Right renal cortex interstitium (tissue), 3 donors: ENCODE results near the gene FBXO2. TPM values are rescaled to one million over a fixed set of nuclear protein-coding genes. Genes with fewer than 3 reads are reported as not detected.

ENCODE experiments used
- DNase-seq, 3 donors: peaks; one replicate each; pipeline ENCODE4 v3.0.0-alpha.2; 2013; ENCODE audit warnings: low read depth in 3 of 3, low spot score in 2 of 3
- polyA plus RNA-seq, 3 donors: library from polyadenylated mRNA; unstranded; fragments of 120-200 nt; gene quantifications; one replicate each; pipeline ENCODE4 v1.2.1, GENCODE V29; 2013; ENCODE audit not compliant: insufficient read length in 3 of 3

The FBXO2 gene
- polyA plus RNA-seq, 3 donors, result 1.0 to 1.2 (median 1.1) TPM

DNA sequence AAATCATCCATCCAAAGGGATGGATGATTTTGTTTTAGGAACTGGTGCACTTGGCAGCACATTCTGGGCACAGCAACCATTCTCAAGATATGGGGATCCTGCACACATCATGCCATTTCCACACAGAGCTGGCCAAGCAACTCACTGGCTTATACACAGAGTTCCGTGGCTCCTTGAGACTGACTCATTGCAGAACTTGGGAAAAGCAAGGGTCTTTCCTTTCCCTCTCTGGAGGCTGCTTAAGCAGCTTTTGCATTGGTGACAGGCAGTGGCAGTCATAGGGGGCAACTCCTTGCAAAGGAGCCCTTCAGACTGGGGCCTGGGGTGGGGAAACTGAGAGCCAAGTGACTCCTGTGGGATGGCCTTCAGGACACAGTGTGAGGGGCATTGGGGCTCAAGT is 28.6 kb upstream of the FBXO2 start:
- DNase-seq, result no peak

DNA sequence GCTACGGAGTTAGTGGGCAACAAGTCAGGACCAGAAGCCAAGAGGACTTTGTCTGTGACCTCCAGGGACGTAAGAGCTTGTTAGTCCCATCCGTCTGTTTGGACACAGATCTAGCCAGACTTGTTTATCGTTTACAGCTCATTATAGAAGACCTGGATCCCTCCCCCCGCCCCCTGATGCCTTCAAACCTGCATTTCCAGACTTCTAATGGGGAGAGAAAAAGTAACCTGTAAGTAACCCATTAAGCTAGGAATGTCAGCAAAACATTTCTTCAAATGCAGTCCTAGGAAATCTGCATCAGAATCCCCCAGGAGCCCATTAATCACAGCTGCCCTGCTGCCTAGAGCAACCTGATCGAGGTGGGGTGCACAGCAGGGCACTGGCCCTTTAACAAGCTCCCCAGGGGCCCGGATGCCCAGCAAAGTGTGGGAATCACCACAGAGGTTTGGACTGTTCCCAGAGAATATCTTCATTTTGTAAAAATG is 28.1 kb upstream of the FBXO2 start:
- no peak for DNase-seq

DNA sequence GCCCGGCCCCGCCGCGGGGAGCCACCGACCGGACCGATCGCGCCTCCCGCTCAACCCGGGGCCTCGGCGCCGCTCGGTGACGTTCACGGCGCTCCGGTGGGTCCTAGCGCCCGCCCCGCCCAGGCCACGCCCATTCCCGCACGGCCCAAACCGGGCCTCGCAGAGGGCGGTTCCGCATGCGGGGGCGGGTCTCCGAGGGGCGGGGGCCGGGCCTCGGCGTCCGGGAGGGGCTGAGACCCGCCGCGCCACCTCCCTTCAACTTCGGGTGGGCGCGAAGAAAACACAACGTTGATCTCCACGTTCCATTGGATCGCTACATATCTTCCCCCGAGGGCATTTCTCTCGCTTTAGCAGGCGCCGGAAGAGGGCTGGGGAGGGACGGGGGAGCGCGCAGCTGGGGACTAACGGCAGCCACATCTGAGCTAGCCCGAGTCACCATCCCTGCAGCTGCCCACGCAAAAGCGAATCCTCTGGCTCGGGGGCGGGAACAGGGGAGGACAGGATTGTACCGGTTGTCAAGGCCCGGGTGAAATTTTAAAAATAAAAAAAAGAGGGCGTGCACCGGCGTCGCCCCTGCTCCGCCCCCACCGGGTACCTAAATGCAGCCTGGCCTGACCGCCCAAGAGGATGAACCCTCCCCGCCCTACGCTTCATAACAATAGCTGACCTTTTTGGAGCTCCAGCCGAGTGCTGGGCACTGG is 27.0 kb upstream of the FBXO2 start, which contains the start of gene MAD2L2:
TSS of gene MAD2L2 (minus strand) at position 78 of the 701 bp plus-strand sequence. CDS start 547 bp downstream, outside the sequence.
- DNase-seq, result no peak

DNA sequence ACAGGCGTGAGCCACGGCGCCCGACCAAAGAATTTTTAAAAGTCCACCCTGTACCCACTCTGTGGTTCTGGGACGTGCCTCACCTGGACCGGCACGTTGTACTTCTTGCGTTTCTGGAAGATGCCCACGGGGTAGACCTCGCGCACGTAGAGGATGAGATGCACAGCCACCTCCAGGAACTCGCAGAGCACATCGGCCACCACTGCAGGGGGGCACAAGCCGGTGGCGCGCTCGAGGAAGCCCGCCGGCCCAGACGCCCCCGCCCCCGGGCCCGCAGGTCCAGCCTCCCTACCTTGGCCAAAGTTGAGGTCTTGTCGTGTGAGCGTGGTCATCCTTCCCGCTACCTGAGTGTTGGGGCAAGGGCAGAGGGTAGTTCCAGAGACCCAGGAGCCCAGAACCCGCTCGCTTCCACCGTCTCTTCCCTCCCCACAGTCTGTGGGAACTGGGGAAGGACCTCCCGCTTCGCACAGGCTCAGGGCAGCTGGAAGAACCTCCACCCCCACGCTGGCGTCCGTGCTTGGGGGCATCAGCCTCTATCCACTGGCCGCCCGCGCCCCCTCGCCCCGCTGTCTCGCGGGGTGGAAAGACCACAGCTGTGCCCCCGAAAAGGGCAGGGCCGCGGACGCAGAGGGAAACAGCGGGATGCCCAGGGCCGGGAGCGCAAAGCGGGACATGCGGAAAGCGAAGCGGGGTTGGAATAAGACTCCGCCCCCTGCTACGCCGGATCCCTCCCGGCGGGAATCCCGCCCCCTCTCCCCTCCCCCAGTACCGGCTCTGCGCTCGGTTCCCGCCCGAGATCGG is 26.2 kb upstream of the FBXO2 start:
- no peak for DNase-seq

DNA sequence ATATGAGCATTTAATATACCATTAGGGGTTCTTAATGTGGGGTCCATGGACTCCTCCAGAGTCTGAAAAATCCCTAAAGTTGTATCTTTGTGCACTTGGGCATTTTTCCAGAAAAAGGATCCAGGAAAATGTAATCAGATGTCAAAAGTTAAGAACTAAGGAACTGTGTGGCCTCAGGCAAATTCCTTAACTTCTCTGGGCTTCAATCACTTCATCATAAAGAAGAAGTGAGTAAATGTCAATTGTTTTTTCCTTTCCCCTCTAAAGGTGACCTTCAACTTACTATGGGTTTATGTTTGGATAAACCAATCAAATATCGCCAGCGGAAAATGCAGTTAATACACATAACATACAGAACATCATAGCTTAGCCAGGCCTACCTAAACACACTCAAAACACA is 24.2 kb upstream of the FBXO2 start:
- no peak for DNase-seq

DNA sequence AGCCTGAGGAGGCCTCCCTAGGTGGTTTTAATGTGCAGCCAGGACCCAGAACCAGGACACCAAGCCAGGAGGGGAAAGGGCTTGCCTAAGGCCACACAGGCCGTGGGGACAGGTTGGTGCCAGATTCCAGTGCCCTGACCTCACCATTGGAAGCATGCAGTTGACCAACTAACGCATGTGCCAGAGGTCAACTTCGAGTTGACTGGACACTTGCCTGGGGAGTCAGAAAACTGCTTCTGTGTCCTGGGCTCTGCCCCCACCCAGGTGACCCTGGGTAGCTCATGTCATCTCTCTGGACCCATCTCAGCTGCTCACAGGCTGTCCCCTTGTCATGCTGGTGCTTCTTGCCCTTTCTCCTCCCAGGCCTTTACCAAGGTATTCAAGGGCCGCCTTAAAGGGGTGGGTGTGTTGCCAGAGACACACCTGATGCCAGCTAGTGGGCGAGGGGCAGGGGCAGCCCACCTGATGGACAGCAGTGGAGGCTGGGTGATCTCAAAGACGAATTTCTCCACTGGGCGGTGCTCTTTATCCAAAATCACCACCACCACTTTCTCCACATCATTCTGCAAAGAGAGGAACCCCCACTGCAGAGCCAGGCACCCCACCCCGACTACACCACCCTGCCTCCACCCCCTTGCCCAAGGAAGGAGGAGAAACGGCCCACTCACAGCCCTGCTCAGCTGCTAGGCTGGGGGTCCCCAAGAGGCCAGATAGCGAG is 22.3 kb upstream of the FBXO2 start:
- DNase-seq, result no peak

DNA sequence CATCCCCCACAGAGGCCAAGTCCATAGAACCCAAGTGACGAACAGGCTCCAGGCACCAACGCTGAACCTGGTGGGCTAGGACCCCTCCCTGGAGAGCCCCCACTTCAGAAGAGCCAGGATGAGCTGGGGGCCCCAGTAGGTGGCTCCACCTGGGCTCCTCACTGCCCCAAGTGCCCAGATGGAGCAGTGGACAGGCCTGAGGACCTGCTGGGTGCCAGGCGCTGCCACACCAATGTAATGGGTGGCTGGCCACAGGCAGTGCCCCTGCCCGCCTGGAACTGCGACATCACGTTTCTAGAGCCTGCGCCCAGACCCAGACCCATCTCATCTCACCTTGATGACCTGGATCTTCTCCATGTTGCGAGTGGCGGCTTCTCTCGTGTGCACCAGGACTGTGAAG is 21.1 kb upstream of the FBXO2 start:
- no peak for DNase-seq

DNA sequence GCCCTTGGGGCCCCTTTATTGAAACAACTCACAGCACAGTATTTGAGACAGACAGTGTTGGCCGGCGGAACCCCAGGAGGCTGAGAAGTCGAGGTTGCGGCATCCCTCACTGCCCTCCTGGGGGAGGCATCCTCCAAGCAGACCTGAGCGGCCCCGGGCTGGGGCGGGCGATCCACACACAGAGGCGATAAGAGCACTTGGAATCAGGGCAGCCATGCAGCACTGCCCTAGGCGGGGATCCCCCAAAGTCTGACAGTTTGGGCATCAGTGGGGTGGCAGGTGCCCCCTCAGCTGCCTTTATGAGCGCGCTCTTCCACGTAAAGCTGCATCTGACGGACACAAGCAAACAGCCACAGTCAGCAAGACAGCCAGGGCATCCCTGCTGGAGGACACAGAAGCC is 20.3 kb upstream of the FBXO2 start:
- DNase-seq, result no peak

DNA sequence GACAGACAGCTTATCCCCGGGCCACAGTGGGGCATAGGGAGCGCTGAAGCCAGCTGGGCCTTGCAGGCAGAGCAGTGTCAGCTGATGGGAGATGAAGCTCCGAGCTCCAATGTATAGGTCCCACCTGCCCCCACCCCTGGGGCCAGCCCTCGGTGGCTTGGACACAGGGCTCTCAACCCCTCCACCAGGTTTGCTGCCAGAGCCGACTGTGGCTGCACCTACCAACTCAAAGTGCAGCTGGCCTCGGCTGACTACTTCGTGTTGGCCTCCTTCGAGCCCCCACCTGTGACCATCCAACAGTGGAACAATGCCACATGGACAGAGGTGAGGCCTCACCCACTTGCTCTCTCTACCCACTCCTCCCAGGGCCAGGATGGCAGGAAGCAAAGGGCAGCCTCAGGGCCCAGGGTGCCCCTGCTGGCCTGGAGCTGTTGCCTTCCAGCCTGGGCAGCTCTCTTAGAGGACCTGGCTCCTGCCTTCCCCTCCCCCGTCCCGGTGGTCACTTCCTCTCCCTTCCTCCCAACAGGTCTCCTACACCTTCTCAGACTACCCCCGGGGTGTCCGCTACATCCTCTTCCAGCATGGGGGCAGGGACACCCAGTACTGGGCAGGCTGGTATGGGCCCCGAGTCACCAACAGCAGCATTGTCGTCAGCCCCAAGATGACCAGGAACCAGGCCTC is 19.0 kb upstream of the FBXO2 start:
- DNase-seq, result no peak

DNA sequence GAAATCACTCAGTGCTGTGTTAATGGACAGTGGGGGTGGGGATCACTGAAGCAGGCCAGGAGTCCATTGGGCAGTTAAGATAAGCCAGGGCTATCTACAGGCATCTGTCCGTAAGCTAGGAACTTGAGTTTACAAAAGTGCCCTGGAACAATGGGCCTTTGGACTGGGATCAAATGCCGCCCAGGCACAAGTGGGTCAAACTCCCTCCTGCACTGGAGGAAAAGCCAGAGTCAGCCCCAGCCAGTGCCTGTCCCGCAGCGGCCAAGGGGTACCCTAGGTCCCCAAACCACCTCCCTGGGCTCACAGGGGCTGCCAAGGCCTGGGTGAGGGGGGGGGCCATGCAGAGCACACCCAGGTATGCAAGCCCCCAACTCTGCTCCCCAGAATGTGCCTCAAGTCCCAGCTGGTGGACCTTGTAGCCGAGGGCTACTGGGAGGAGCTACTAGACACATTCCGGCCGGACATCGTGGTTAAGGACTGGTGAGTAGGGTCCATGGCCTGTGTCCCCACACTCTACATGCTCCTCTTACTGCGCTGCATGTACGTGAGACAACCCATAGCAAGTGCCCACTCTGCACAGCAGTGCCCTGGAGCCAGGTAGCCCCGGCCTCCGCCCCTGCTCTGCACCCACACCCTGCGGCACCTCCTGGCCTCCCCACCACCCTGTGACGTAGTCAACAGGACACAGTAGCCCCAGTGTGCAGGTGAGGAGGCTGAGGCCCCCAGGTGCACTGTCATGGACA is 17.5 kb upstream of the FBXO2 start:
- no peak for DNase-seq

DNA sequence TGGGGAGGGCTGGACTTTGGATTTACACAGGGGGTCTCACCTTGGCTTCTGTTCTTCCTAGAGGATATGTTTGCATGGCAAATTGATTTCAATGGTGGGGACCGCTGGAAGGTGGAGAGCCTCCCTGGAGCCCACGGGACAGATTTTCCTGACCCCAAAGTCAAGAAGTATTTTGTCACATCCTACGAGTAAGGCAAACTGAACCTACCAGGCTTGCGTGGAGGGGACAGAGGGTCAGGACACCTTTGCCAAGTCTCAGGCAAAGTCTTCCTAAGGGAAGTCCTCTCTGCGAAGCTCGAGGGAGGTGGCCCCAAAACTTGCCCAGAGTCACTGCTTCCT is 16.9 kb upstream of the FBXO2 start:
- no peak for DNase-seq

DNA sequence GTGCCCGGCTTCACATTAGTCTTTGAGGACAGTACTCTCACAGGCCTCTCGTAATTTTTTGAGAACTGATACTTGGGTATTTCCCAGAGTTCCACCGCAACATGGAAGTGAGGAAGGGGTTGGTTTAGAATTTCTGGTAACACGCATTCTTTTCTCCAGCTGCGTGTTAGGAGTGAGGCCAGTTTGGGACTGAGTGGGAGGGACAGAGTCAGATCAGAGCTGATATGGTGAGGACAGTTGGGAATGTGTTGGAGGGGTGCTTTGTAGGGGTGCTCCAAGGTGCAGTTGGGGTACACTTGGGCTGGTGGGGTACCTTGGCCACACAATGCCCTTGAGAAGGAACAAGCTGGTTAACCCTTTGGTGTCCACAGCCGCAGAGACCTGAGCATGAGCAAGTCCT is 16.5 kb upstream of the FBXO2 start:
- no peak for DNase-seq

DNA sequence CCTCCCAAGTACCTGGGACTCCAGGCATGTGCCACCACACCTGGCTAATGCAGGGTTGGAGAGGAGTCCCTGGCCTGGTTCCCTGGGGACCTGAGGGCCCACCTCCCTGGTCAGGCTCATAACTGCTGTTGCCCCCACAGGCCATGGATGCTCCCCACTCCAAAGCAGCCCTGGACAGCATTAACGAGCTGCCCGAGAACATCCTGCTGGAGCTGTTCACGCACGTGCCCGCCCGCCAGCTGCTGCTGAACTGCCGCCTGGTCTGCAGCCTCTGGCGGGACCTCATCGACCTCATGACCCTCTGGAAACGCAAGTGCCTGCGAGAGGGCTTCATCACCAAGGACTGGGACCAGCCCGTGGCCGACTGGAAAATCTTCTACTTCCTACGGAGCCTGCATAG is 14.3 kb upstream of the FBXO2 start:
- DNase-seq, result no peak

DNA sequence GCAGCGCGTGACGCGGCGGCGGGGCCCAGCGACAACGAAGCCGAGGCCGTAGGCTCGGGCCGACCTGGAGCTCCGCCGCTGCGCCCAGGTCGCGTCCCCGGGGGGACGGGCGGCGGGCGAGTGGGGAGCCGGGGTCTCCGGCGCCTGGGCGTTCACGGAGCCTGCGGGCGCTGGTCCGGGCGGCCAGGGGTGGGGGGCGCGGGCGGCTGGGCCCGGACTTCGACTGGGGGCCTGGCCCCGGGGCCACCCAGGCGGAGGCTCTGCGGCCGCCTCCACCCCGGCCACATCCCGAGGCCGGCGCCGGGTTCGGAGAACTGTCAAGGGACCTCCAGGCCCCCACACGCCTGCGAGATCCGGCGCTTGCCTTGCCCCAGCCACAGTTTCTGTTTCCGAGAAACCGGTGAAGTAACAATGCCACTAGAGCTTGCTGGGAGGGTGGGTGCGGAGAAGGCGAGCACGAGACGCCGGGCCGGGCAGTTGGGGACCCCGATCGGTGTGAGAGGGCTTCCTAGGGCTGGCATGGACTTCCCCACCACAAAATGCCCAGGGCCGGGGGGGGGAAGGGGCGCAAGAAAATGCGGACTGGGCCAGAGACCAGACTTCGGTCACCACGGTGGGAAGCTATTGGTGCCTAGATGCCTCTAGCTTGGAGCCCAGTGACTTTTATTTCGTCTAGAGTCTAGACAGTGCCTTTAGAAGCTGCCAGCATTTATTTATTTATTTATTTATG is 10.3 kb upstream of the FBXO2 start:
- DNase-seq, result no peak

DNA sequence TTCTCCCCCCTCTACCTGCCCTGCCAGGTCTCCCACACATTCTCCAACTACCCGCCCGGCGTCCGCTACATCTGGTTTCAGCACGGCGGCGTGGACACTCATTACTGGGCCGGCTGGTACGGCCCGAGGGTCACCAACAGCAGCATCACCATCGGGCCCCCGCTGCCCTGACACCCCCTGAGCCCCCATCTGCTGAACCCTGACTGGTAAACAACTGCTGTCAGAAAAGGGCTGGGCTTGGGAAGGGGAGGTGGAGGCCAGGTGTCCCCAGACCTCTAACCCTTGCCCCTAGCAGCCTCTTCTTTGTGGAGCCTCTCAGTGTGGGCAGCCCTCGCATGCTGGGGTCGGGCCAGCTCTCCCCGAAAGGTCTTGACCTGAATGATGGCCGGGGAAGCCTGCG is 6.9 kb upstream of the FBXO2 start:
- DNase-seq, result no peak

DNA sequence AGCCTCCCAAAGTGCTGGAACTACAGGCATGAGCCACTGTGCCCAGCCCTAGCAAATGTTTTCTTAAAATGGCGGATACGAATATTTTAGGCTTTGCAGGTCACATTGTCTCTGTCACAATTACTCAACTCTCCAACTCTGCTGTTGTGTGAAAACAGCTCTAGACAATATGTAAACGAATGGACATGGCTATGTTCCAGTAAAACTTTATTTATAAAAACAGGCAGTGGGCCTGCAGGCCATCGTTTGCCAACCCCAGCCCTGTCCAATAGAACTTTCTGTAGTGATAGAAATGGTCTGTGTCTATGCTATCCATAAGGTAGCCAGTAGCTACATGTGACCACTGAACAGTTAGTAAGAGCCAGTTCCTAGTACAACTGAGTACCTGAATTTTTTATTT is 5.5 kb upstream of the FBXO2 start:
- no peak for DNase-seq

DNA sequence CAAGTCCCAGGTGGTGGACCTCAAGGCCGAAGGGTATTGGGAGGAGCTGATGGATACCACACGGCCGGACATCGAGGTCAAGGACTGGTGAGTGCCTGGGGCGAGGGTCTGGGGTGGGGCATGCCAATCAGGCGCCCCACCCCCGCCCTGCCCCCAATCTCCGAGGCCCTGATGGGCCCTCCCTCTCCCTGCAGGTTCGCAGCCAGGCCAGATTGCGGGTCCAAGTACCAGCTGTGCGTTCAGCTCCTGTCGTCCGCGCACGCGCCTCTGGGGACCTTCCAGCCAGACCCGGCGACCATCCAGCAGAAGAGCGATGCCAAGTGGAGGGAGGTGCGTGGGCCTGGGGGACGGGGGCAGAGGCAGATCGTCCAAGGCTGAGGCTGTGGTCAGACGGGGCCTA is 4.3 kb upstream of the FBXO2 start:
- DNase-seq, result no peak

DNA sequence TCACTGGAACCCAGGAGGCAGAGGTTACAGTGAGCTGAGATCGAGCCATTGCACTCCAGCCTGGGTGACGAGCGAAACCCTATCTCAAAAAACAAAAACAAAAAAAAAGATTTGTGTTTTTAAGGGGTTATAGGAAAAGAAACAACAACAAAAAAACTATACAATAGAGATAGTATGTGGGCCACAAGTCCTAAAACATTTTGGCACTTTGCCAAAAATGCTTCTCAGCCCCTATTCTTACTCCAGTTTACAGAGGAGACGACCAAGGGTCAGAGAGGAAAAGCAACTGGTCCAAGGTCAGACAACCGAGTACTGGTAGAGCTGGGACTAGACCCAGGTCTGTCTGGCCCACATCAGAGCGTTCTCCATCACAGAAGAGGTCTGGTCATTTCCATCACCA is 3.4 kb upstream of the FBXO2 start:
- DNase-seq, result no peak

DNA sequence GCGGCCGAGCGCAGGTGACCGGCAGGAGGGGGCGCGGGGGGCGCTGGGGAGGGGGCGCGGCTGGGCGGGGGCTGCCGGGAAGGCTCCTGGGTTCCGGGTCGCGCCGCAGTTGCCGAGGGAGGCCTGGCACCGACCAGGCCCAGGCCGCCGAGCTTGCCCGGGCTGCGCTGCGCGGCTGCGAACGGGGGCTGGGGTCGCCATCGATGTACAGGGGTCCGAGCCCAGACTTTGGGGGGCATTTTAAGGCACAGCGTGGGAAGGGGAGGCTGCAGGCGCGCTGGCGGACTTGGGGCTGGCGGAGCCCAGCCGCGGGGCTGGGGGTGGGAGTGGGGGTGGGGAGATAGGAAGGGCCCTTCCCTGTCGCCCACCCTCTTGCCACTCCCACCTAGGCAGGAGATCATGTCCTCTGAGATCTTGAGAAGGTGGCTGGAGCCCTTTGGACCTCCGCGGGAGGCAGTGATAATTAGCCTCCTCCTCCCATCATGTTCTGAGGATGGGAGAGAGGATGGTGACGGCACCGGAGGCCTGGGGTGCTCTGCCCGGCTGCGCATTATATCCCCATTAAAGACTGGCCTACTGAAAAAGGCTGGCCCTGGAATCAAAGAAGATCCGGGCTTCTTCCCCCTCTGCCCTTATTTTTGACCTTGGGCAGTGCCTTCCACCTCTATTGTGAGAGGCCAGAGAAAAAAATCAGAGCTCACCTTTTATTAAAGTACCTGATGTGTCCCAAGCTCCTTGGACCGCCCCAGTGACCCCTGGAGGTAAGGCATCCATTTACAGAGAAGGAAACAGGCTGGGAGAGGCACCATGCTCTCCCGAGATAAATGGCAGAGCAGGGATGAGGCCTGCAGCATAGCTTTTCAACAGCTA is 945 bp upstream of the FBXO2 start:
- no peak for DNase-seq
